Measurements from ENCODE around the gene SMIM12.
"Not testable (repeated sequence)": the region's sequence is repeated elsewhere in the genome, so short reads cannot be mapped to it uniquely, and the experiment has no call there.

SMIM12 gene

DNA sequence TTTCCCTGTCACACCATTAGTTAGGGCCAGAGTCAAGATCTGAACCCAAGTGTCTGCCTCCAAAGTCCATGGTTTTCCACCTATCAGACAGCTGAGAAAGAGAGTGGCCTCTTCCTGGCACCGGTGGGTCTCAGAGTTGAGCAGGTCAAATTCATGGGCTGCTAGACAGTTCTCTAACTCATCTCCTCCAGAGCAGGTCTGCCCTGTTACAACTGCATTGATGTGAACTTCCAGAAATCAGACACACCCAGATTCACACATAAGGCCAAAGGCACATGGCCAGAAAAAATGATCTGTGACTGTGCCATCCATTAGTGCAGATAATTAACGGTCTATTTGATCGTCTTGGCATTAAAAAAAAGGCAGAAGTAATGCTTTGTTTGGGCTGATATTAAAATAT, 17.5 kb downstream of the SMIM12 start:
- DNase-seq = no peak

DNA sequence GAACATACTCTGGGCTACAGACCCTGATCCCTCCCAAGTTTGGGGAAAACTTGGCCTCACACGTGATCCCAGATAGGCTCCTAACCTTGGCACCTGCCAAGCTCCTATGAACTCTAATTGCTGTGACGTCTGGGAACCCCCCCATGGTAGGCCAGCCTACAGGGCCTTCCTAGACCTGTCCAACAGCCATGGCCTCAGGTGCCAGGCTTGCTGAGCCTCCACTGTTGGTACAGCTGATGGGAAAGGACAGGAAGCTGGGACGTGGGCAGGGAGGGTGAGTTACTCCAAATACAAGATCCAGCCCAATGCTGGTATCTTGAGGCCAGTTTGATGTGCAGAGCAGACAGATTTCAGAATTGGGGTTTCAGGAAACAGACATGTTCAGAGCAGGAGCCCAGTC, 19.1 kb downstream of the SMIM12 start:
- DNase-seq = no peak

DNA sequence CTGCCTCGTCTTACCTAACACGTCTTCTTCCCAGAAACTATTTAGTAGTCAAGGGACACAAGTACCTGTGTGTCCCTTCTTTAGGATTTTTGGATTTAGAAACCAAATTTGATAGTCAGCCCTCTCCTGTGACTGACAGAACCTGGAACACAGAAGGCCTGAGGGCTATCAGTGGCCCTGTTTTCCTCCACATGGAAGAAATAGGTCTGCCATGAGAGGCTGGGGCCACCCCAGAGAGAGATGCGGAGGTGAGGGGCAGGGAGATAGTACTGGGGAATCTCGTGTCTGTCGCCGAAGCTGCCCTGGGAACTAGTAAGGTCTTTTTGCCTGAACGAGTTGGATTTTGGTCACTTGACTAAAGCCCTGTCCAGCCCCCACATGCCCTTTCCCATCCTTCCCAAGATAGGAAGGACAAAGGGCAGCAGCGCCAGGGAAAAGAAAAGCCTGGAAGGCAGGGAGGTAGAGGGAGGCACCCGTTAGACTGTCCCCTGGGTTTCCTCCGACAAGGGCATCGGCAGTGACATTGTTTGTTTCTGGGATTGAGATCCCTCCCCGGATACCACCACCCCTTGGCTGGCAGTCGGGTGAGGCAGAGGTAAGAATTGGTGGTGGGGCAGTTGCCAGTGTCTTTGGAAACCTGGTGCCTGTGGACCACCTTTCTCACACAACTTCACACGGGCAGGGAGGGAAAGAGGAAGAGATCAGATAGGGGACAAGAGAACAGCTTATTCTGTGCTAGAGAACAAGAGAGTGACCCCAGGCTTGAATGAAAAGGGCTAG, 19.8 kb downstream of the SMIM12 start:
- DNase-seq = no peak

DNA sequence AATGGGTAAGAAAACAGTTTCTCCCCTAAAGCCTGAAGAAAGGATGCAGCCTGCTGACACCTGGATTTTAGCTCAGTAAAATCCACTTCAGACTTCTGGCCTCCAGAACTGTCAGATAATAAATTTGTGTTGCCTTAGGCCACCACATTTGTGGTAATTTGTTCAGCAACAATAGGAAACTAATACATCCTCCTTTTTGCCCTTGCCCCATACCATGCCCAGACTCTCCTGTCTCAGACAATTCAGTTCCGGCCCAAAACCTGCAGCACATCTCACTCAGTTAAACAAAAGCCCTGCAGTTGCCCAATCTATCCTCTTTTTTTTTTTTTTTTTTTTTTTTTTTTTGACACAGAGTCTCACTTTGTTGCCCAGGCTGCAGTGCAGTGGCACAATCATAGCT, 25.8 kb downstream of the SMIM12 start:
- no peak for DNase-seq

DNA sequence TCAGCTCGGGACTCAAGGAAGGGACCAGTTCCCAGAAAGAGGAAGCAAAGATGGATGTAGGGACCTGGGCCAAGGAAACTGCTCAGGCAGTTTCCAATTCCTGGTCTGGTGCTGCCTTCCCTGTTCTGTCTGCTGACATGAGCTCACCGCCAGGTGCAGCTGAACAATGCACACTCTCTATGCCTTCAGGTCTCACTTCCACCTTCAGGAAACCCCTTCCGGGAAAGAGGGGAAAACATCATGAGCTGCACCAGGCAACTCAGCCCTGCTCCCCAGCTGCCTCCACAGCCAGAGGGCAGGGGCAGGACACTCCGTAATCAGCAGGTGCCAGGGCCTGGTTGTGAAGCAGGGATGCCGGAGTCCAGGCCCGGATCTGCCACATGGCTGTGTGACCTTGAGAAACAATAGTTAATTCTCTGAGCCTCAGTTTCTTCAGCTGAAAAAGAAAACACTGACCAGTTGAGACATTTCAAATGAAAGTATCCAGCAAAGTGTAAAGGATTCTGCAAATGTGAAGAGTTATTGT, 27.8 kb downstream of the SMIM12 start:
- no peak for DNase-seq

DNA sequence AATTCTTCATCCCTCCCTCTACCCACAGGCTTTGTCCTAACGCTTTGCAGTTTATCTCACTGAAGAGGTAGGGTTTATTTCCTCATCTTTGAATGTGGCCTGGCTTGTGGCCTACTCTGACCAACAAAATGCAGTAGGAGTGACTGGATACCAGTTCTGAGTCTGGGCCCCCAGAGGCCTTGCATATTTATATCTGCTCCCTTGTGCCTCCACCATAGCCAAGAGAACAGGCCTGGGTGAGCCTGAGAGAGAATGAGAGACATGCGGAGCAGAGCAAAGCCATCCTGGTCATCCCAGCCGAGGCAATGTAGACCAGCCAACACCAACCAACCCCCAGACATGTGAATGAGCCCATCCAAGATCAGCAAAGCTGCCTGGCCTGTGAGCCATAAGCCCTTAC, 30.3 kb downstream of the SMIM12 start:
- DNase-seq = no peak

DNA sequence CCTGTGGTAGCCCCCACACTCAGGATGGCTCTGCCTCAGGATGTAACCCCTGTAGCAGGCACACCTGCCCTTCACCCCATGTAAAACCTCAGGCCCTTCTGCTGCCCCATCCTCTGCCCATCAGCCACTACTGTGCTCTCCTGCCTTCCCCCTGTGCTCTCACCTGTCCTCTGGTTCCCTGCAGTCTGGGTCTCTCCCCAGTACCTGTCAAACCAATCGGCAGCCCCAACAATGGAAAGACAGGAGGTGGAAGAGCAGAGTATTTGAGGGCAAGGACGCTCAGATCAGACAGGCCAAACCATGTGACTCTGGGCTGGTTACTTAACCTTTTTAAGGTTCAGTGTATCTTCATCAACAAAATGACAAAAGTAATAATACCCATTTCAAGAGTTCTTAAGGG, 30.9 kb downstream of the SMIM12 start:
- DNase-seq = no peak

DNA sequence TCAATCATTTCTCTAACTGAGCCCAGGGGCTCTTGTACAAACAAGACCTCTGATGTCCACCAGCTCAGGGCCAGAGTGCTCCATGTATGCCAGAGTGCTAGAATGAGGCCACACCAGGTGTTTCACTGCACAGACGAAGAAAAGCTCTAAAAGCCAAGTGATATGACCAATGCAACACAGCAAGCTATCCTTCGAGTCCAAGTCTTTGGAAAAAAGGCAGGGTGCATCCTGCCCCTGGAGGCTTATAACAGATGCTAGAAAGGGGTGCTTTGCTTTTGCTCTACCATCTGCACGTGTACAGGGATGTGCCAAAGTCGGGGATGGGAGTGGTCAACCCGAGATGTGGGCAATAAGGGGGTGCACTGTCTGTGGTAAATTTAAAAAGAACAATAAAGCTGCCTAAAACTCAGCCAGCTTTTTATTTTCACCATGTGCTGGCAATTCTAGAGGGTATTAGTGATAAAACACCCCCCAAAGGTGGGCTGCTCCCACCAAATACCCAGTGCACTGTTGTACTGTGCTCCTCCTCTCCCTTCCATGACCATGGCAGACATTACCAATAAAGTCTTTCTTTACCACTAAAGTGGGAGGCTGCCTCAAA, 32.1 kb downstream of the SMIM12 start:
- no peak for DNase-seq

DNA sequence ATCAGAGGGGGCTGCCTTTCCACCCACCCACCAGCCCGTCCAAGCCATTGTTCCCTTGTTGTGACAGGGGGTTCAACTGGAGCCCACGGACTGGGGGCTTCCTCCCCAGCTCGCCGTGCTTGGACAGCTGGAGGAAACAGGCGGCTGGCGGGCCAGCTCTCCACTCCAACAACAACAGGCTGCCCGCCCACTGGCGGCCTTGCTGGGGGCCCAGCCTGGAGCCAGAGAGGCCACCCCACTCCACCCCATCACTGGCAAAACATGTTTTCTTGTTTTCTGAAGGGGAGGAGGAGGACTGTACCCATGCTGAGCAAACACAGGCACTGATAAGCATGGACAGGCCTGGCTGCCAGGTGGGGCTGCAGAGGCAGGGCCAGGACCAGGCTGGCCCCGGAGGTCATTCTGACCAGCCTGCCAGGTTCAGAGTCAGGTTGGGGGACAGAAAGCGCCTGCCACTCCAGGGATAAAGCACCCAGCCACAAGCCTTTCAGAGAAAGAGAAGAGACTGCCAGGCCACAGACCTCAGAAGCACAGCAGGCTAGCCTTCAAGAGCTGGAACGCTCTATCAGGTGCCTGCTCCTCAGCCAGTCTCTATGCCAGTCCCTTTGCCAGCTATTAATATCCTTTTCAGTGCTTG, 34.0 kb downstream of the SMIM12 start:
- no peak for DNase-seq

DNA sequence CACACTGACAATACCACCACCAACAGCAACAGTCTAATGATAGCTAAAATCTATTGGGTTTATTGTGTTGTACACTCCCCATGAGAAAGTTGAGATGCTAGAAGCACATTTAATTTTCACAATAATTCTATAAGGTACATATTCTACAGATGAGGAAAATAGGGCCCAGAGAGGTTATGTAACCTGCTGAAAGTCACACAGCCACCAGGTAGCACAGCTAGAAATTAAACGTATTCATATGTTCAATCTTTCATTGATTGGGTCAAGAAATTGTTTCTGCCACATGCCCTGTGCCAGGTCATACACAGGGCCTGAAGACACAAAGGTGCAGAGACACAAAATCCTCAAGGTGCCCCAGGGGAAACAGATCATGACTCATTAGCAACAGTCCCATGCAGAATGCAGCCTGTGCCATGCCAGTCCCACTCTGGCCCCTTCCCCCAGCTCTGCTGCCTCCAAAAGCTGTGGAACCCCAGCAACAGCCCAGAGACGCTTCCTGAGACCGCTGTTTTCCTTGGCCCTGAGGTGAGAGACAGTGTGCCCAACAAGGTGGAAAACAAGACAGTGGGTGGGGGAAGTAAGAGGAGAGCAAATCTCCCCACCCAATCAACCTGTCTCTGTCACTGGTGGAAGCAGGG, 34.6 kb downstream of the SMIM12 start:
- no peak for DNase-seq

DNA sequence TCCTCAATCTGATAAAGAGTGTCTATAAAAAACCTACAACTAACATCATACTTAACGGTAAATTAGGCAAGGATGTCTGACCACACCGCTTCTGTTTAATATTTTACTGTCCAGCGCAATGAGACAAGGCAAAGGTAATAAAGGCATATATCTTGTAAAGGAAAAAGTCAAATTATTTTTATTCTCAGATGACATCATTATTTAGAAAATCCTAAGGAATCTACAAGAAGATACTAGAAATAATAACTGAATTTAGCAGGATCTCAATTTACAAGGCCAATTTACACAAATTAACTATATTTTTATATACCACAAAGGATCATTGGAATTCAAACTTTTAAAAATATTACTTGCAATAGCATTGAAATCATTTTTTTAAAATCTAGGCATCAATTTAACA, 37.3 kb downstream of the SMIM12 start:
- no peak for DNase-seq

DNA sequence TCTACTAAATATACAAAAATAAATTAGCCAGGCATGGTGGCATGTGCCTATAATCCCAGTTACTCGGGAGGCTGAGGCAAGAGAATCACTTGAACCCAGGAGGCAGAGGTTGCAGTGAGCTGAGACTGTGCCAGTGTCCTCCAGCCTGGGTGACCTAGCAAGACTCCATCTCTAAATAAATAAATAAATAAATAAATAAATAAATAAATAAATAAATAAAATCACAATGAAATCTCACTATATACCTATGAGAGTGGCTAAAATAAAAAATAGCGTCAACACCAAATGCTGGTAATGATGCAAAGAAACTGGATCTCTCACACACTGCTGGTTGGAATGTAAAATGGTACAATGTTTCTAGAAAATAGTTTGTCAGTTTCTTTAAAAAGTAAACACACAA, 40.7 kb downstream of the SMIM12 start:
- not testable (repeated sequence) for DNase-seq

DNA sequence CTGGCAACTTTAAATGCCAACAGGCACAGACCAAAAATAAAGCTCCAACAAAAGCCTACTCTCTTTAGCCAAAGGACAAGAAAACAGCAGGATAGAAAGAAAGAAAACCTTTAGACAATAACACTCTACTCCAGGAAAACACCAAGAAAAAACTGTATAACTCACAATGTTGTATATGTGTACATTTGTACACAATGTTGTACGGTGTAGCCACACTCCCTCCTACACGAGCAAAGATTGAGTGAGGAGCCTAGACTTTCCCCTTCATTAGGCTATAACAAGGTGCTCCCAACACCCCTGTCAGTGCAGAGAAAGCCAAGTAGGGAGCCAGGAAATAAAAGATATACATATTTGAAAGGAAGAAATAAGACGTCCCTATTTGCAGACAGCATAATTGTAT, 42.8 kb downstream of the SMIM12 start:
- DNase-seq = no peak

DNA sequence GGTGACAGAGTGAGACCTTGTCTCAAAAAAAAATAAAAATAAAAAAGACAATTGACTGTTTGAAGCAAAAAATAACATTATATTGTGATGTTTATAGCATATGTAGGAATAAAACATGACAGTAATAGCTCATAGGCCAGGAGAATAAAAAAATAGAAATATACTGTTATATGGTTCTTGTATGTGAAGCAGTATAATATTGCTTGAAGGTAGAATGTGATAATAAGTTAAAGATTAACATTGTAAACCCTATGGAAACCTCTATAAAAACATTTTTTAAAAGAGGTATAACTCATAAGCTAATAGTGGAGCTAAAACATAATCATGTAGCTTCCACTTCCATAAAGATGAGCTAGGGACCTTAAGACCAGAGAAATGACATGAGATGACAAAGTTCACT, 43.2 kb downstream of the SMIM12 start:
- no peak for DNase-seq

DNA sequence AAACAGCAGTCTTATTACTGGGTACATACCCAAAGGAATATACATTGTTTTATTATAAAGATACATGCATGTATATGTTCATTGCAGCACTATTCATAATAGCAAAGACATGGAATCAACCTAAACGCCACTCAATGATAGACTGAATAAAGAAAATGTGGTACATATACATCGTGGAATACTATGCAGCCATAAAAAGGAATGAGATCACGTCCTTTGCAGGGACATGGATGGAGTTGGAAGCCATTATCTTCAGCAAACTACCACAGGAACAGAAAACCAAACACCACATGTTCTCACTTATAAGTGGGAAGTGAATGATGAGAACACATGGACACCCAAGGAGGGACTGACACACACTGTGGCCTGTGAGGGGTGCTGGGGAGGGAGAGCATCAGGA, 48.8 kb downstream of the SMIM12 start:
- DNase-seq = not testable (repeated sequence)

DNA sequence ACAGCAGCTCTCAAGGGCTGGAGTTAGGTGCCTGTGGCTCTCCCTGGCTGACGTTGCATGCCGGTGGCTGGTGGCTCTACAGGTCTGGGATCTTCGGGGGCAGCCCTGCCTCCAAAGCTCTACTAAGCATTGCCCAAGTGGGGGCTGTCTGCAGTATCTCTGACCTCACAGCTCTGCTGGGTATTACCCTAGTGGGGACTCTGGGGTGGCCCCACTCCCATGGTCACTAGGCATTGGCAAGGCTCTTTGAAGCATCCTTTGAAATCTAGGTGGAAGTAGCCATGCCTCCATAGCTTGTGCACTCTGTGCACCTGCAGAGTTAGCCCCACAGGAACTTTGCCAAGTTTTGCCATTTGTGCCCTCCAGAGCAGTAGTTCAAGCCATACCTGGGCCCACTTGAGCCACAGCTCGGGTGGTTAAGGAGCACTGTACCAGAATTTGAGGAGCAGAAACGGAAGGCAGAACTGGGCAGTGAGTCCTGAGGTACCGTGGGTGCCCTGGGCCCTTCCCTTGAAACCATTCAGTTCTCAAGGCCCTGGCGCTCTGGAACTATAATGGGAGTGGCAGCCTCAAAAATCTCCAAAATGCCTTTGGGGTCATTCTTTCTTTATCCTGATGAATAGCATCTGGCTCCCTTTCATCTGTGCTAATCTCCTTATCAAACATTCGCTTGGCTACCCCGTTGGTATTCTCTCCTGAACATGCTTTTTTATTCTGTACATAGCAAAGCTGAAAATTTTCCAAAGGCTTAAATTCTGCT, 51.3 kb downstream of the SMIM12 start:
- DNase-seq = no peak

DNA sequence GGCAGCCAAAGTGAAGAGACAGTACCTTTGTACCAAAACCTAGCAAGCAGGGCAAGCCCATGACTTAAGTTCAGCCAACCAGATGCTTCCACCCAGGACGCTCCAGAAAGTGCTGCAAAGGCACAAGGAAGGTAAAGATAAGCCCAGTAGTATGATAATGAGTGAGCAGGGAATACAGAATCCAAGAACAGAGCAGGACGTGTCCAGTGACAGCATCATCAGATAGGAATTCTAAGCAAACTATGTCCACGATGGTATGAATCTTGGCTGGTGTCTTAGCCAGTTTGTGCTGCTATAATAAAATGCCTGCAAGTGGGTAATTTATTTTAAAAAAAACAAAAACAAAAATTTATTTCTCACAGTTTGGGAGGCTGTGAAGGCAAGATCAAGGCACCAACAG, 53.2 kb downstream of the SMIM12 start:
- DNase-seq = no peak

DNA sequence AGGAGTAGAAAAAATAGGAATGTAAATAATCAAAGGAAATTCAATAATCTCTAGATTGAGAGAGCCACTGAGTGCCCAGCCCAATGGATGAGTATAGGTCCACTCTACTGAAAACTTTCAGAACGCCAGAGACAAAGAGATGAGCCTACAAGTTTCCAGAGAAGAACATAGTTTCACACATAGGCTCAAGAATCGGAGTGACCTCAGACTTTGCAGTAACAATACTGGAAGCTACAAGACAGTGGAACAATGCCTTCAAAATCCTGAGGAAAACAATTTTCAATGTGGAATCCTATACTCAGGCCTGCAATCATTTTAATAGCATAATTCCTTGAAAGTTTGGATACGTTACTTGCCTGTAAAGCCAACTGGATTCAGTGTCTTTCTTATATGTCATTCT, 55.8 kb downstream of the SMIM12 start:
- no peak for DNase-seq

Measured in stimulated activated CD4-positive, alpha-beta T cell treated with anti-CD3 and anti-CD28 coated beads, Interleukin-15, amount 100 ng/mL, for 24 hours (primary cell).